Psoas muscle (tissue), 8 donors: Measurements from ENCODE around the gene RMI1. TPM values are rescaled to one million over a fixed set of nuclear protein-coding genes. Genes with fewer than 3 reads are reported as not detected.

Experiments
- ATAC-seq, 4 donors: fragments of 200-7000 bp; cut with Tn5 transposase; one replicate each; pipeline ENCODE4 v1.9.1; 2020; ENCODE audit warnings: moderate library complexity in 3 of 4, mild to moderate bottlenecking in 2 of 4
- DNase-seq, 2 donors: peaks; one replicate each; pipeline ENCODE4 v3.0.0-alpha.2; 2020
- H3K27ac ChIP-seq: fragments of 200-600 bp; one replicate; pipeline ENCODE4 v1.8.0; 2022
- H3K27me3 ChIP-seq, 3 donors: fragments of 200-600 bp in 1 of 3; one replicate each; pipeline versions ENCODE4 v1.6.1 to v1.8.0; 2013 to 2022; ENCODE audit warnings: low read length in 2 of 3, mild to moderate bottlenecking in 2 of 3, moderate library complexity in 1 of 3; ENCODE audit not compliant: insufficient read depth in 3 of 3
- H3K36me3 ChIP-seq, 2 donors: fragments of 200-600 bp in 1 of 2; one replicate each; pipeline versions ENCODE4 v1.6.1 to v1.8.0; 2013 to 2022; ENCODE audit warnings: low read depth in 1 of 2, mild to moderate bottlenecking in 1 of 2, moderate library complexity in 1 of 2; ENCODE audit not compliant: insufficient read depth in 1 of 2
- H3K4me1 ChIP-seq: fragments of 200-600 bp; one replicate; pipeline ENCODE4 v1.8.0; 2022
- H3K4me3 ChIP-seq: fragments of 200-600 bp; one replicate; pipeline ENCODE4 v1.8.0; 2022; ENCODE audit warnings: mild to moderate bottlenecking
- H3K9me3 ChIP-seq: fragments of 200-600 bp; one replicate; pipeline ENCODE4 v1.8.0; 2022
- CTCF ChIP-seq: fragments of 200-600 bp; IDR thresholded peaks from one replicate; pipeline ENCODE4 v1.8.0; 2022; ENCODE audit warnings: antibody characterized with exemption
- WGBS, 3 donors: extraction: QIAGEN DNeasy Blood & Tissue Kit; methylation state at CpG; one replicate each; pipeline versions ENCODE4 v1.1.6 to v1.1.7; 2013; 5-methylcytosine and 5-hydroxymethylcytosine counted together
- intact Hi-C, 2 donors: fragments of 100-400 bp; cut with DNase I; formaldehyde crosslinking; loops; one replicate each; pipeline versions ENCODE4 v1.11.0 to v1.14.2; 2022
- polyA plus RNA-seq, 3 donors: library from polyadenylated mRNA; stranded (reverse); fragments of 200-250 nt; gene quantifications; one replicate each; pipeline ENCODE4 v1.2.3, GENCODE V29; 2013
- total RNA-seq, 4 donors: library from RNA; stranded (reverse); fragmentation: NEBNext Ultra II Directional in 2 of 4; extraction: Animal tissue kit (Norgen Biotek cat#: 25700) in 2 of 4; gene quantifications; one replicate each; pipeline versions ENCODE4 v1.2.1 to v1.2.4, GENCODE V29; 2021 to 2023
- donor health status: healthy with polysubstance abuse.
- donor health status: DM: no; HTN: no; CAD: no; lungs with moderate emphysema.
- donor health status: Bipolar disorder and iron deficiency.
- donor health status: healthy.
- donor health status: DM: yes; HTN: yes; CAD: no.
- donor health status: DM: no; HTN: no; CAD: no.
- donor health status: DM: no; HTN: no; CAD: no.
- donor health status: DM: yes; HTN: yes; CAD: no.

The RMI1 gene
- total and polyA plus RNA-seq, 7 donors, result 2.4 to 15.1 (median 4.1) TPM

GRCh38 chr9:83999141-83999918 is 18.7 kb downstream of the RMI1 start:
- no peak for TF ChIP-seq CTCF
- H3K4me3 ChIP-seq, result no peak overlapping the region
- WGBS, 3 donors, result 71 to 73% (median 72%) methylated on average over 2 of the region's 2 CpGs
- intact Hi-C loops, result no loop called here
- no peaks in the 10 kb centered on the region for H3K9me3 ChIP-seq
- ATAC-seq (no peak), DNase-seq (no peak)
- no peak overlapping the region for H3K27ac ChIP-seq
- H3K36me3 ChIP-seq, result peaks cover 0 to 25% of the 10 kb centered on the region in 2 donors
- H3K27me3 ChIP-seq, result no peaks in the 10 kb centered on the region
- no peaks in the 10 kb centered on the region for H3K4me1 ChIP-seq

- intact Hi-C loops, result no loop called here
- WGBS, 3 donors, result 79 to 89% (median 83%) methylated on average over 3 of the region's 3 CpGs
- no peak overlapping the region for H3K27ac ChIP-seq
These were observed 19.6 kb downstream of the RMI1 start for GRCh38 chr9:84000186-84000585.

GRCh38 chr9:84001621-84002020 is 21.0 kb downstream of the RMI1 start:
- ATAC-seq, result no peak
- intact Hi-C loops, result no loop called here
- no peak overlapping the region for H3K27ac ChIP-seq
- TF ChIP-seq CTCF, result no peak
- no peak for DNase-seq
- H3K27me3 ChIP-seq, result no peaks in the 10 kb centered on the region
- H3K9me3 ChIP-seq, result no peaks in the 10 kb centered on the region
- H3K4me3 ChIP-seq, result no peak overlapping the region
- H3K36me3 ChIP-seq, result peaks cover 0 to 31% of the 10 kb centered on the region in 2 donors
- no peaks in the 10 kb centered on the region for H3K4me1 ChIP-seq
- WGBS, 3 donors, result 92 to 93% (median 93%) methylated on average over 2 of the region's 2 CpGs

More at GRCh38 chr9:84000186-84000585, 19.6 kb downstream of the RMI1 start:
- H3K4me1 ChIP-seq, result no peaks in the 10 kb centered on the region
- no peaks in the 10 kb centered on the region for H3K27me3 ChIP-seq
- no peak overlapping the region for H3K4me3 ChIP-seq
- no peak for DNase-seq
- ATAC-seq, result no peak
- H3K9me3 ChIP-seq, result no peaks in the 10 kb centered on the region
- peaks cover 0 to 31% of the 10 kb centered on the region in 2 donors for H3K36me3 ChIP-seq
- no peak for TF ChIP-seq CTCF

- peaks cover 0 to 31% of the 10 kb centered on the region in 2 donors for H3K36me3 ChIP-seq
- DNase-seq (no peak), ATAC-seq (no peak)
These were observed 21.7 kb downstream of the RMI1 start for GRCh38 chr9:84002344-84002743.

More at GRCh38 chr9:84002344-84002743, 21.7 kb downstream of the RMI1 start:
- intact Hi-C loops, result no loop called here
- no peak overlapping the region for H3K4me3 ChIP-seq
- no peaks in the 10 kb centered on the region for H3K27me3 ChIP-seq
- H3K4me1 ChIP-seq, result no peaks in the 10 kb centered on the region
- no peaks in the 10 kb centered on the region for H3K9me3 ChIP-seq
- H3K27ac ChIP-seq, result no peak overlapping the region
- no peak for TF ChIP-seq CTCF
